Testis (tissue), 3 donors: ENCODE measurements around the gene MT1M. TPM values are rescaled to one million over a fixed set of nuclear protein-coding genes. Genes with fewer than 3 reads are reported as not detected.
"Not testable (repeated sequence)": the region's sequence is repeated elsewhere in the genome, so short reads cannot be mapped to it uniquely, and the experiment has no call there.

Experiments
- DNase-seq: peaks from one replicate; pipeline ENCODE4 v3.0.0-alpha.2; 2019
- H3K27ac ChIP-seq, 2 donors: fragments of 200-600 bp; sonication (generic); one replicate each; pipeline ENCODE4 v1.5.1; 2019
- H3K27me3 ChIP-seq: fragments of 200-600 bp; sonication (generic); one replicate; pipeline ENCODE4 v1.5.1; 2019
- H3K36me3 ChIP-seq: fragments of 200-600 bp; sonication (generic); one replicate; pipeline ENCODE4 v1.5.1; 2017; ENCODE audit warnings: low read depth; ENCODE audit errors: missing control alignments
- H3K4me1 ChIP-seq: fragments of 200-600 bp; sonication (generic); one replicate; pipeline ENCODE4 v1.5.1; 2019
- H3K4me3 ChIP-seq, 2 donors: fragments of 200-600 bp; sonication (generic); one replicate each; pipeline ENCODE4 v1.5.1; 2017 to 2019
- H3K9me3 ChIP-seq: fragments of 200-600 bp; sonication (generic); one replicate; pipeline ENCODE4 v1.5.1; 2017
- POLR2A ChIP-seq: fragments of 450-650 bp; IDR thresholded peaks from one replicate; pipeline ENCODE4 v1.6.1; 2017; ENCODE audit warnings: antibody characterized with exemption, mild to moderate bottlenecking, moderate library complexity
- WGBS, 2 donors: methylation state at CpG; one replicate each; pipeline ENCODE4 v1.1.5; 2018; 5-methylcytosine and 5-hydroxymethylcytosine counted together
- intact Hi-C: fragments of 100-400 bp; cut with DNase I; formaldehyde crosslinking; loops from one replicate; pipeline ENCODE4 v1.15.1; 2023; ENCODE audit warnings: low total_unique reads
- polyA plus RNA-seq: library from polyadenylated mRNA; stranded (reverse); fragments of 350-450 nt; fragmentation: Illumina TruSeq; extraction: RNeasy Lipid Tissue Mini Kit (QIAGEN cat#74804); gene quantifications from one replicate; pipeline ENCODE4 v1.2.3, GENCODE V29; 2014; ENCODE audit warnings: low read depth, low replicate concordance; ENCODE audit not compliant: insufficient read depth
- total RNA-seq, 2 donors: library from RNA; depleted of rRNA; stranded (reverse); fragments of >200 nt; gene quantifications; one replicate each; pipeline ENCODE4 v1.2.3, GENCODE V29; 2016
- TF ChIP-seq, protein P1 (sequence below), 3 experiments: fragments of 450-650 bp in 2 of 3; fragments of 200-600 bp in 1 of 3; sonication (generic) in 1 of 3; IDR thresholded peaks; one replicate each; pipeline ENCODE4 v1.5.1; 2016 to 2019; ENCODE audit warnings: antibody characterized with exemption in 3 of 3, mild to moderate bottlenecking in 2 of 3, moderate library complexity in 1 of 3

The MT1M gene
- total and polyA plus RNA-seq, 3 donors from 2014 or later: 2.2 to 3.7 (median 2.6) TPM

DNA sequence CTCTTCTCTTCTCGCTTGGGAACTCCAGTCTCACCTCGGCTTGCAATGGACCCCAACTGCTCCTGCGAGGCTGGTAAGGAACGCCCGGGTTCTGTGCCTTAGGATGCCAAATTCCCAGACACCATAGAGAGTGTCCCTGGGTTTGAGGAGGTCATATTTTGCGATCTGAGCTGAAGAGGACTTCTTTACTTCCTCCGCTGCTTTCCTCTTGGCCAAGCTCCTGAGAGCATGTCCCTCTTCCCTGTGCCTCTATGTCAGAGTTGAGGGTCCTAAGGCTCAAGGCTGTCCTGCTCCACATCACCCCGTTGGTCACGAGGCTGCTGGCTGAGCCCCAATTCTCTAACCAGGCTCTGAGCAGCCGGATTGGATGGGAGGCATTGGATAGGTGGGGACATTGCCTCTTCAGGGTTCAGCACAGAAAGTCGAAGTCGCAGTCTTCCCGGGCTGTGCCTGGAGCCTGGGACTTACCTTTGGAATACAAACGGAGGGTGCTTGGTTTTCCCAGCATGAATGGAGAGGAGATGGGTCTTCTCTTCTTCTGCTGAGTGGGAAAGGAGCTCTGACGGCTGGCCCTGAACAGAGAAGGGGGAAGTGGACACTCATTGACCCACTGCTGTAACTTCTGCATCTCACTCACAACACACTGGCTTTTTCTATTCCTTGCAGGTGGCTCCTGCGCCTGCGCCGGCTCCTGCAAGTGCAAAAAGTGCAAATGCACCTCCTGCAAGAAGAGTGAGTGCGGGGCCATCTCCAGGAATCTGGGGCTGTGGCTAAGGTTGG, 37.6 kb downstream of the MT1M start:
- TF ChIP-seq, protein P1, sequence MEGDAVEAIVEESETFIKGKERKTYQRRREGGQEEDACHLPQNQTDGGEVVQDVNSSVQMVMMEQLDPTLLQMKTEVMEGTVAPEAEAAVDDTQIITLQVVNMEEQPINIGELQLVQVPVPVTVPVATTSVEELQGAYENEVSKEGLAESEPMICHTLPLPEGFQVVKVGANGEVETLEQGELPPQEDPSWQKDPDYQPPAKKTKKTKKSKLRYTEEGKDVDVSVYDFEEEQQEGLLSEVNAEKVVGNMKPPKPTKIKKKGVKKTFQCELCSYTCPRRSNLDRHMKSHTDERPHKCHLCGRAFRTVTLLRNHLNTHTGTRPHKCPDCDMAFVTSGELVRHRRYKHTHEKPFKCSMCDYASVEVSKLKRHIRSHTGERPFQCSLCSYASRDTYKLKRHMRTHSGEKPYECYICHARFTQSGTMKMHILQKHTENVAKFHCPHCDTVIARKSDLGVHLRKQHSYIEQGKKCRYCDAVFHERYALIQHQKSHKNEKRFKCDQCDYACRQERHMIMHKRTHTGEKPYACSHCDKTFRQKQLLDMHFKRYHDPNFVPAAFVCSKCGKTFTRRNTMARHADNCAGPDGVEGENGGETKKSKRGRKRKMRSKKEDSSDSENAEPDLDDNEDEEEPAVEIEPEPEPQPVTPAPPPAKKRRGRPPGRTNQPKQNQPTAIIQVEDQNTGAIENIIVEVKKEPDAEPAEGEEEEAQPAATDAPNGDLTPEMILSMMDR (IDR thresholded peaks at IDR 0.05): no peak
- no peak for TF ChIP-seq POLR2A
- no peaks in the 10 kb centered on the region for H3K27me3 ChIP-seq
- no peak overlapping the region for H3K4me3 ChIP-seq
- no peak for DNase-seq
- WGBS, 2 donors: 47 to 56% methylated on average over 17 to 19 of the region's 19 CpGs
- peaks cover 3% of the 10 kb centered on the region for H3K4me1 ChIP-seq
- no peaks in the 10 kb centered on the region for H3K36me3 ChIP-seq
- no peaks in the 10 kb centered on the region for H3K9me3 ChIP-seq
- intact Hi-C loops: no loop called here
- no peak overlapping the region for H3K27ac ChIP-seq

- H3K9me3 ChIP-seq: no peaks in the 10 kb centered on the region
- no peak overlapping the region for H3K27ac ChIP-seq
- peaks cover 3% of the 10 kb centered on the region for H3K4me1 ChIP-seq
- TF ChIP-seq, protein P1 (IDR thresholded peaks at IDR 0.05): no peak
- no peak for TF ChIP-seq POLR2A
- no peaks in the 10 kb centered on the region for H3K27me3 ChIP-seq
- H3K4me3 ChIP-seq: no peak overlapping the region
- 80 to 84% methylated on average over 1 to 2 of the region's 2 CpGs for WGBS, 2 donors
- no peak for DNase-seq
- H3K36me3 ChIP-seq: no peaks in the 10 kb centered on the region
- intact Hi-C loops: no loop called here
Observed at GRCh38 chr16:56670620-56670934, 38.1 kb downstream of the MT1M start.

DNA sequence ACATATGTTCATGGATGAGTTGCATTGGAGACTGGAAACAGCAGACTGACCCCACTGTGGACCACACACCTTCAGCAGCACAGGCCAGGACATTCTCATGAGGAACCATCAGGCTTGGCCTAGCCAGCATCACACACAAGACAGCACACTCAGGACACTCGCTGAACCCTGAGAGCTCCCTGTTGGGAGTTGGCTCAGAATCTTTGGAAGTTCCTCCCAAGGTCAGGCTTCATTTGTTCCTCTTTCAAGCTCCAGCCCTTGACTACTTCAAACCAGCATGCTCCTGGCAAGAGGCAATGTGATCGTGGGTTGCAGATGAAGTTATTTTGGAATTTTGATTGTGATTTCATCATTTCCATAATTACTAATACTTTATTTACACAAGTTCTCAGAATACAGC, 39.2 kb downstream of the MT1M start:
- DNase-seq: peak; percentile 65
- H3K4me3 ChIP-seq, intact Hi-C loops, H3K4me1 ChIP-seq, H3K27me3 ChIP-seq, H3K27ac ChIP-seq, H3K36me3 ChIP-seq, H3K9me3 ChIP-seq: not testable (repeated sequence)
- 34% methylated on average over 2 of the region's 2 CpGs for WGBS, 2 donors

- H3K9me3 ChIP-seq, H3K4me3 ChIP-seq, H3K27ac ChIP-seq, H3K27me3 ChIP-seq, H3K4me1 ChIP-seq, DNase-seq, intact Hi-C loops, H3K36me3 ChIP-seq: not testable (repeated sequence)
- WGBS, 2 donors: 85 to 90% methylated on average over 3 of the region's 3 CpGs
Observed at GRCh38 chr16:56672171-56672570, 39.7 kb downstream of the MT1M start.

DNA sequence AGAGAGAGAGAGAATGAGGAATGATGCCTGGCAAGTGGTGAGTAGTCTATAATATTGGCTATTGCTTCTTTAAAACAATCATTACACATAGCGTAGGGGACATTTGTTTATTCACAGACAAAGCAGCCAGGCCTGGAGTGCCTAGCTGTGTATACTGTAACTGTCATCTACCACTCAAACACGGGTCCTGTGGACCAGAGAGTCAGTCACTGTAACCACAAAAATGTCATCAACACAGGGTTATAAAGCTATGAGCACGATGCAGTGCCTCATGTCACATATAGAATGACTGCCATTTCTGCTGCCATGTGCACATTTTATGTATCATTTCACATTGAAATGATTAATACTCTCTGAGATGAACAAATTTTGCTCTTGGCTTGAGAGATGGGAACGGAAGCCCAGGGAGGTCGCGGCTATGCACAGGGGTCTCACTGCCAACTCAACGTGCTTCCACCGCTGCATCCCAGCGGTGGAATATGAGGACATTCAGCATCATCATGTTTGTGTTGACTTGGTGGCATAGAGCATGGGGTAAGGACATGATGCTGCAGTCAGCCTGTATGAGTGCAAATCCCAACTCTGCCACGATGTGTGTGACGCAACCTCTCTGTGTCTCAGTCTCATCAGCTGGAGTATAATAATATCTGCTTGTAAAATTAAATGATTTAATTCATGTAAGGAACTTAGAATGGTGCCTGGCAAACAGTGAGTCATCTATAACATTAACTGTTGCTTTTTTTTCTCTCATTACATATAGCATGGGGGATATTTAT, 40.5 kb downstream of the MT1M start:
- Histone ChIP-seq H3K27me3 (no peaks in the 10 kb centered on the region), H3K4me3 (no peak overlapping the region), H3K9me3 (no peaks in the 10 kb centered on the region), H3K4me1 (peaks cover under 1% of the 10 kb centered on the region), H3K27ac (no peak overlapping the region), H3K36me3 (no peaks in the 10 kb centered on the region)
- TF ChIP-seq POLR2A: no peak
- TF ChIP-seq, protein P1 (IDR thresholded peaks at IDR 0.05): no peak
- WGBS, 2 donors: 95 to 99% methylated on average over 10 to 11 of the region's 11 CpGs
- intact Hi-C loops: no loop called here
- DNase-seq: no peak
